Measurements from ENCODE around the gene TMEM178A. TPM values are rescaled to one million over a fixed set of nuclear protein-coding genes. Genes with fewer than 3 reads are reported as not detected.

The TMEM178A gene
- total RNA-seq, 1 experiment from 2014 or later = 0.50 TPM

DNA sequence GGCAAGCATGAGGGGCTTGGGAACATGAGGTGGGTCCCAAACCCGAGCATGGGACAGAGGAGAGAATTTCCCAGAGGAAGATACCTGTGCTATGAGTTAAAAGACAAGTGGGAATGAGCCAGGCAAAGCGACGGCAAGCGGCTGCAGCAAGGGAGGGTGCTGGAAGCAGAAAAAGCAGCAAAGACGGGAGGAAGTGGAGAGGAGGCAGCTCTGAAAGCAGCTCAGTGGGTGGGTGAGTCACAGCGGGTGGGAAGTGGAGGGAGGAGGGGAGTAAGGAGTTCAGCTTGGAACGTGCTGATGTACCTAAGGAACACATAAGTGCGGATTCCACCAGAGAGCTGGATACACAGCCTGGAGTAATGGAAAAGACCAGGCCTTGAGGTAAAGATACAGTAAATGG is 71.9 kb downstream of the TMEM178A start:
- H3K4me3 Mint-ChIP-seq (ENCODE audit: low read depth, unreplicated experiment) = no peak overlapping the region
- TF ChIP-seq, protein P1, sequence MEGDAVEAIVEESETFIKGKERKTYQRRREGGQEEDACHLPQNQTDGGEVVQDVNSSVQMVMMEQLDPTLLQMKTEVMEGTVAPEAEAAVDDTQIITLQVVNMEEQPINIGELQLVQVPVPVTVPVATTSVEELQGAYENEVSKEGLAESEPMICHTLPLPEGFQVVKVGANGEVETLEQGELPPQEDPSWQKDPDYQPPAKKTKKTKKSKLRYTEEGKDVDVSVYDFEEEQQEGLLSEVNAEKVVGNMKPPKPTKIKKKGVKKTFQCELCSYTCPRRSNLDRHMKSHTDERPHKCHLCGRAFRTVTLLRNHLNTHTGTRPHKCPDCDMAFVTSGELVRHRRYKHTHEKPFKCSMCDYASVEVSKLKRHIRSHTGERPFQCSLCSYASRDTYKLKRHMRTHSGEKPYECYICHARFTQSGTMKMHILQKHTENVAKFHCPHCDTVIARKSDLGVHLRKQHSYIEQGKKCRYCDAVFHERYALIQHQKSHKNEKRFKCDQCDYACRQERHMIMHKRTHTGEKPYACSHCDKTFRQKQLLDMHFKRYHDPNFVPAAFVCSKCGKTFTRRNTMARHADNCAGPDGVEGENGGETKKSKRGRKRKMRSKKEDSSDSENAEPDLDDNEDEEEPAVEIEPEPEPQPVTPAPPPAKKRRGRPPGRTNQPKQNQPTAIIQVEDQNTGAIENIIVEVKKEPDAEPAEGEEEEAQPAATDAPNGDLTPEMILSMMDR (IDR thresholded peaks at IDR 0.05; ENCODE audit: unreplicated experiment) = no peak
- no peak for DNase-seq
- no peaks in the 10 kb centered on the region for H3K27me3 Mint-ChIP-seq (ENCODE audit: unreplicated experiment)
- H3K27ac Mint-ChIP-seq (ENCODE audit: unreplicated experiment) = no peak overlapping the region
- H3K36me3 Mint-ChIP-seq (ENCODE audit: insufficient read depth, unreplicated experiment) = no peaks in the 10 kb centered on the region
- no TSS peak for BruUV-seq (replicated peaks)
- H3K4me1 Mint-ChIP-seq (ENCODE audit: low read depth, unreplicated experiment) = no peaks in the 10 kb centered on the region
- intact Hi-C loops (cut with micrococcal nuclease; ENCODE audit: unreplicated experiment) = no loop called here
- H3K9me3 Mint-ChIP-seq (ENCODE audit: low read depth, unreplicated experiment) = no peaks in the 10 kb centered on the region
- CTCF ChIA-PET = no interaction called here

DNA sequence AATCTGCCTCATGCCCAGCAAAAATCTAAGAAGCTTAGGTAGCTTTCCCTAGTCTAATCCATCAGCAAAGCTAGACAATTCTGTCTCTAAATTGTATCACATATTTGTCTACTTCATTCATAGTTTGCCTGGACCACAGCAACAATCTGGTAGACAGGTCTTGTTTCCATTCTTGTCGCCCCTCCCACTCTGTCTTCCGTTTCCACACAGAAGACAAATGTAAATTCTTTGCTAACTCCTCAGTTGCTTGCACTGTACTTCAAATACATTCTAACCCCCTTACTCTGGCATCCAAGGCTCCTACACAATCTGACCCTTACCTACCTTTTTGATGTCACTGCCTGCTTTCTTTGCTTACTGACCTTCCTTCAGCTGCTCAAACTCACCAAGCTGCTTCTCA is 73.2 kb downstream of the TMEM178A start:
- CTCF ChIA-PET = no interaction called here
- H3K36me3 Mint-ChIP-seq (ENCODE audit: insufficient read depth, unreplicated experiment) = no peaks in the 10 kb centered on the region
- no peak overlapping the region for H3K4me3 Mint-ChIP-seq (ENCODE audit: low read depth, unreplicated experiment)
- BruUV-seq (replicated peaks) = no TSS peak
- DNase-seq = no peak
- intact Hi-C loops (cut with micrococcal nuclease; ENCODE audit: unreplicated experiment) = no loop called here
- TF ChIP-seq, protein P1 (IDR thresholded peaks at IDR 0.05; ENCODE audit: unreplicated experiment) = no peak
- H3K9me3 Mint-ChIP-seq (ENCODE audit: low read depth, unreplicated experiment) = no peaks in the 10 kb centered on the region
- peaks cover 8% of the 10 kb centered on the region for H3K4me1 Mint-ChIP-seq (ENCODE audit: low read depth, unreplicated experiment)
- H3K27ac Mint-ChIP-seq (ENCODE audit: unreplicated experiment) = no peak overlapping the region
- H3K27me3 Mint-ChIP-seq (ENCODE audit: unreplicated experiment) = no peaks in the 10 kb centered on the region

DNA sequence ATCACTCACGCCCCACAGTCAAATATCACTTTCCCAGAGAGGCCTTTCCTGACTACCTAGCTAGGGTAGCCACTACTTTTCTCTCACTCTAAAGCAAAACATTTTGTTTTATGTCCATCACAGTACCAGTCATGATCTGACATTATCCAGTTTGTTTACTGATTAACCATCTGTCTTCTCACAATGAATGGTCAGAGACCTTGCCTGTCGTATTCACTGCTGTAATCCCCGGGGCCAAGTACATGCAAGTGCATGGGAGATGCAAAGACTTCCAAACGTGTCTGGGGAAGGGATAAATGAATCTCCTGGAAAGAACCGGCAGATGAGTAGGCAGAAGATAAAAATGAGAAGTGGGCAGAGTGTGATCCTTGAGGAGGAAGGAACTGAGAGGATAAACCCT is 73.7 kb downstream of the TMEM178A start:
- no peak overlapping the region for H3K4me3 Mint-ChIP-seq (ENCODE audit: low read depth, unreplicated experiment)
- H3K4me1 Mint-ChIP-seq (ENCODE audit: low read depth, unreplicated experiment) = peaks cover 8% of the 10 kb centered on the region
- H3K9me3 Mint-ChIP-seq (ENCODE audit: low read depth, unreplicated experiment) = no peaks in the 10 kb centered on the region
- H3K27ac Mint-ChIP-seq (ENCODE audit: unreplicated experiment) = no peak overlapping the region
- no peak for DNase-seq
- no peaks in the 10 kb centered on the region for H3K36me3 Mint-ChIP-seq (ENCODE audit: insufficient read depth, unreplicated experiment)
- intact Hi-C loops (cut with micrococcal nuclease; ENCODE audit: unreplicated experiment) = no loop called here
- no TSS peak for BruUV-seq (replicated peaks)
- H3K27me3 Mint-ChIP-seq (ENCODE audit: unreplicated experiment) = no peaks in the 10 kb centered on the region
- CTCF ChIA-PET = no interaction called here
- TF ChIP-seq, protein P1 (IDR thresholded peaks at IDR 0.05; ENCODE audit: unreplicated experiment) = no peak

DNA sequence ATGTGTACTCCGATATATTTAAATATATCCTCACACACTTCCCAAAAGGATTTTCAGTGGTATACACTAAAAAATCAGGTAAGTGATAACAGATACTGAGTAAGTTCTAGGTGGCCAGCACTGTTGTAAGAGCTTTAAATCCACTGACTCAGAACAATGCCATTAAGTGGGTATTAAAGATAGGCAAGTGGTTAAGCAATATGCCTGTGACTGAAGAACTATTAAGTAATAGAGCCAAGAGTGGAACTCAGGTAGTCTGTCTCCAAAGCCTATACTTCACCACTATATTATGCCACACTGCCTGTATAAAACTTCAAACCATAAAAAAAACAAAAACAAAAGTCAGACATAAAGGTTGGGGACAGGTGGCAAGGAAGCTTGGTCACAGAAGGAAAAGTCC is 76.2 kb downstream of the TMEM178A start:
- BruUV-seq (replicated peaks) = no TSS peak
- Mint-ChIP-seq H3K9me3 (ENCODE audit: low read depth, unreplicated experiment) (no peaks in the 10 kb centered on the region), H3K4me3 (ENCODE audit: low read depth, unreplicated experiment) (no peak overlapping the region), H3K27ac (ENCODE audit: unreplicated experiment) (no peak overlapping the region), H3K36me3 (ENCODE audit: insufficient read depth, unreplicated experiment) (peaks cover 4% of the 10 kb centered on the region), H3K27me3 (ENCODE audit: unreplicated experiment) (no peaks in the 10 kb centered on the region), H3K4me1 (ENCODE audit: low read depth, unreplicated experiment) (peaks cover 8% of the 10 kb centered on the region)
- intact Hi-C loops (cut with micrococcal nuclease; ENCODE audit: unreplicated experiment) = no loop called here
- no peak for DNase-seq
- TF ChIP-seq, protein P1 (IDR thresholded peaks at IDR 0.05; ENCODE audit: unreplicated experiment) = no peak
- CTCF ChIA-PET = no interaction called here

Data from Calu3 (cell line).